ENCODE data around the gene ADRA2C.

The ADRA2C gene

DNA sequence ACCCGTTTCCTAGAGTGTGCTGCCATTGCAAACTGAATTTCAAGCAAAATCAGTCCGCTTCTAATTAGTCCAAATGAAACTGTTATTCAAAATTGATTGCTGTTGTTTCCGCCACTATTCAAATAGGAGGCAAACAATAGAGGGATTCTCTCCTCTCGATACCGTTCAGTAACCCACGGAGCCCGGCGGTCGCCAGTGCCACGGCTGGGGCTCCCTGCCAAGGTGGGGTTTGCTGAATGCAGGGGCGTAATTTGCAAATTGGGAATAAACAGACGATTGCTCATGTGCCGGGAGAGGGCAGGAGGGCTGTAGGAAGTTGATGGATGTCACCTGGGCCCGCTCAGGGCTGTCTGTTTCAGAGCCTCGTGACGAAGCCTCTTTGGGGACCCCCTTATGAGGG is 8.8 kb downstream of the ADRA2C start:
- no peak for DNase-seq (ENCODE audit: low read depth in 1 of 2, low spot score in 1 of 2)

- no peak for DNase-seq (ENCODE audit: low read depth in 1 of 2, low spot score in 1 of 2)
Measured at GRCh38 chr4:3775576-3775975, 9.4 kb downstream of the ADRA2C start.

GRCh38 chr4:3776166-3777032 is 10.2 kb downstream of the ADRA2C start:
- DNase-seq (ENCODE audit: low read depth in 1 of 2, low spot score in 1 of 2), result no peak

DNA sequence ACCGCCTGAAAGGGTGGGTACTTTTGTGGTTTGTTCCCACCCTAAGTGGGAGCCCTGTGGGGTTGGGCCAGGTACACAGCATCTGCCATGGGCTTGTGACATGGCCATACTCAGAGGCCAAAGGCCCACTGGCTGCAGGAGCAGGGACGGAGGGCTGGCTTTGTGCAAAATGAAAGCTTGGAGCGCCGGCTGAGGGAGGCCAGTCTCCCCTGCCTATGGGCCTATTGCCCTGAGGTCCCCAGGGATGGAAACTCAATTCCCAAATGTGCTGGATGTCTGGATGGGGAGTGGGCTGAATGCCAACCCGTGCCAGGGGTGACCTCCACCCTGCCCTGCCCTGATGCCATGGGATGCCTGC is 10.8 kb downstream of the ADRA2C start:
- DNase-seq (ENCODE audit: low read depth in 1 of 2, low spot score in 1 of 2), result no peak

DNA sequence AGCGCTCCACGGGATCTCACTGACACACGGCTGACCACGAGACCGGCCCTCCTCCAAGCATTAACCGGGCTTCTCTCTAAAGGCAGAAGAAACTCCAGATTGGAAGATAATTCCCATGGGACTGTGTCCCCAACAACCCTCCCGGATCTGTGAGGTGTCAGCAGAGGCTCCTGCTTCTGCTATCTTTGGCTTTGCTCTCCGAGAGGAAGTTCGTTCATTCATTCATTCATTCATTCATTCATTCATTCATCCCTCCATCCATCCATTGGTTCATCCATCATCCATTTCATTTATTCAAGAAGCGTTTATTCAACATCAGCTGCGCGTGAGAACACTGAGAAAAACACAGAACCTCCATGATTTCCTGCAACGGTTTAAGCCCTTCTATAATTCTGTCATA is 11.5 kb downstream of the ADRA2C start:
- no peak for DNase-seq (ENCODE audit: low read depth in 1 of 2, low spot score in 1 of 2)

GRCh38 chr4:3779509-3779908 is 13.3 kb downstream of the ADRA2C start:
- no peak for DNase-seq (ENCODE audit: low read depth in 1 of 2, low spot score in 1 of 2)

GRCh38 chr4:3780347-3781171 is 14.4 kb downstream of the ADRA2C start:
- no peak for DNase-seq (ENCODE audit: low read depth in 1 of 2, low spot score in 1 of 2)

GRCh38 chr4:3781193-3781886 is 15.2 kb downstream of the ADRA2C start:
- no peak for DNase-seq (ENCODE audit: low read depth in 1 of 2, low spot score in 1 of 2)

DNA sequence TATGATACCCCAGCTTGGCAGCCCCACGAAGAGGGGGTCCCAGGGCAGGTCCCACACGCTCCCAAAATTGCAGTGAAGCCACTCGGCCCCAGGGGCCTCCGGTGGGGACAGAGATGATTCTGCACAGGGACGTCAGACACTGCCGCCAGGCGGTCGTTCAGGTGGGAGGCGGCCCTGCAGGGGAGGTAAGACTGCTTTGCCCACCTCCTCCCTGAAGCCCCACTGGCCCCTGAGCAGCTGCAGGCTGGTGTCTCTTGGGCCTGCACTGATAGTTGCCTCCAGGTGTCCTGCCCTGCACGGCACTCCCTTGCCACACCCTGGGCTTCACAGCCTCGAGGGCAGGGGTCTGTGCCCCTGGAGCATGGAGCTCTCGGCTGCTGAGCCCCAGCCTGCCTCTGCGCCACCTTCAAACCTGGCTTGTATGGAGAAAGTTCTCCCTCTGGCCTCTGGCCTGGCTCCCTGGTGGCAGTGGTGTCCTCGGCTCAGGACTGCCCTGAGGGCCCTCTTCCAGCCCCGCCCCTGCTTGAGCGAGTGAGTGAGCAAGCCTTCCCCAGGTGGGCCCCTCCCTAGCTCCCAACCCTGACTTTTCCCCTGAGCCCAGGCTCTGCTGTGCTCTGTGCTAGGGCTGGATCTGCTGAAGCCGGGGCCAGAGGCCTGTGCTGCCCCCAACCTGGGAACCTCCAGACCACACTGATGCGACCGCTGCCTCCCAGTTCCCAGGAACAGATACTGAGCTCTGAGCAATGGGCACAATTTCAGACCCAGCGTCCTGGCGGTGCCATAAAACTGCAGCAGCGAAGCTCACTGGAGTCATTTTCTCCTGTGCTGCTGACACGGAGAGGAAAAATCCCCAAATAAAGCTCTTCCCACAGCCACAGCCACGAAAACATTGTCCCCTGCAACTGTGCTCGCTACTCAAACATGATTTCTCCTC is 16.1 kb downstream of the ADRA2C start:
- DNase-seq (ENCODE audit: low read depth in 1 of 2, low spot score in 1 of 2), result no peak

GRCh38 chr4:3783693-3784306 is 17.6 kb downstream of the ADRA2C start:
- DNase-seq (ENCODE audit: low read depth in 1 of 2, low spot score in 1 of 2), result no peak

DNA sequence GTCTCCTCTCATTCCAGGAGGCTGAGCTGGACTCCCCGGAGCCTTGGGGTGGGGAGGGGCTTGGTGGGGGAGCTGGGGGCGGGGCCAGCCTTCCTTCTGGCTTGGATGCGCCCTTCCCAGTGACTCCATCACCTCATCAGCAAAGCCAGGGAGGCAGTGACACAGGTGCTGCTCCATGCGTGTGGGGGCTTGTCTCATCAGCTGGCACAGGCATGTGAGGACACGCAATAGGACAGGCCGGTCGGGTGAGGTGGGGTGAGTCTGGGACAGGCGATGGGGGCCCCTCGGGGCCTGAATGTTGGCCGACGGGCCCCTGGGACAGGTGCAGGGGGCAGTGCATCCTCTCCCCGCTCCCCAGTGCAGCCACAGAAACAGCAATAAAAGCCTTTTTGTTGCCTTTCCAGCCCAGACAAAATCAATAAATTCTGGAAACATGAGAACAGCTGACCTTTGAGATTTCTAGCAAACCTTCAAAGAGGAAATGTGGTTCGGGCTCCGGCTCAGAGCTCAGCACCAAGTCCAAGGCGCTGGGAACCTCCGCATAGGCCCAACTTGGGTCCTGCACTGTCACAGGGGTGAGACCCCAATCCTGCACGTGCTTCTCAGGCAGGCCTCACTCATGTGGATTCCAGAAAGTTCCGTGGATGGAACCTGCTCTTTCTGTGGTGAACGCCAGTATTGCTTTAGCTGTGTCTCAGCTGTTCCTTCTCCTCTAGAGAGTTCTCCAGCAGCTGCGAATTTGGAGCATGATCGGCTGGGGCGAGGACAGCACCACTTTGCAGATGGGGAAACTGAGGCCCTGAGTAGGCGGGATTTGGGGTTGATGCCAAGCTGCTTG is 18.5 kb downstream of the ADRA2C start:
- no peak for DNase-seq (ENCODE audit: low read depth in 1 of 2, low spot score in 1 of 2)

DNA sequence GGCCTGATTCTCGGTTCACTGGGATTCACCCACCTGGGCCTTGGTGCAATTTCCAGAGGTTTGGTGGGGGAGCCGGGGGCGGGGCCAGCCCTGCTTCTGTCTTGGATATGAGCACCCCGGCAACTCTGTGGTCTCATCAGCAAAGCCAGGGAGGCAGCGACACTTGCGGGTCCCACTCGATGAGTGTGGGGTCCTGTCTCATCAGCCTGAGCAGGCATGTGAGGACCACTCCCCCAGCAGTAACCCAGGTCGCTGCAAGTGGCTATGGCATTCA is 19.0 kb downstream of the ADRA2C start:
- DNase-seq (ENCODE audit: low read depth in 1 of 2, low spot score in 1 of 2), result no peak

GRCh38 chr4:3786196-3786869 is 20.1 kb downstream of the ADRA2C start:
- no peak for DNase-seq (ENCODE audit: low read depth in 1 of 2, low spot score in 1 of 2)

- DNase-seq (ENCODE audit: low read depth in 1 of 2, low spot score in 1 of 2), result no peak
Measured at GRCh38 chr4:3787489-3788365, 21.5 kb downstream of the ADRA2C start.

- DNase-seq (ENCODE audit: low read depth in 1 of 2, low spot score in 1 of 2), result no peak
Measured at GRCh38 chr4:3788366-3788660, 22.1 kb downstream of the ADRA2C start.

DNA sequence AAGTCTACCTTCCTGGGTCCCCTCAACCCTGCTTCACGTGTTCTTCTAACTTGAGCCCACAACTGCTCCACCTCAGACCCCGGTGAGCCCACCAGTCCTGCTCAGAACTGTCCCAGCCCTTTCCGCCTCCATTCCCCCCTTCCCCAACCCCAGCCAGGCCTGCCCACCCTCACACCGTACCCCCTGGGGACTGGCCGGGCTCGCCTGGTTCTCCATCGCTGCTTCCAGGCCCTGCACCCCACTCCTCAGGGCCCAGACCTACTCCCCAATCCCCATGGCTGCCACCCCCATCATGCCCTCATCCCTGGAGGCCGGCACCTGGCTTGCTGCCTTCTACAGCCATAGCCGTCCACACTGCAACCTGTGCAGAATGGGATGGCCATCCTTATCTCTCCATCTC is 23.4 kb downstream of the ADRA2C start:
- no peak for DNase-seq (ENCODE audit: low read depth in 1 of 2, low spot score in 1 of 2)

GRCh38 chr4:3790006-3790561 is 23.9 kb downstream of the ADRA2C start:
- DNase-seq (ENCODE audit: low read depth in 1 of 2, low spot score in 1 of 2), result no peak

DNA sequence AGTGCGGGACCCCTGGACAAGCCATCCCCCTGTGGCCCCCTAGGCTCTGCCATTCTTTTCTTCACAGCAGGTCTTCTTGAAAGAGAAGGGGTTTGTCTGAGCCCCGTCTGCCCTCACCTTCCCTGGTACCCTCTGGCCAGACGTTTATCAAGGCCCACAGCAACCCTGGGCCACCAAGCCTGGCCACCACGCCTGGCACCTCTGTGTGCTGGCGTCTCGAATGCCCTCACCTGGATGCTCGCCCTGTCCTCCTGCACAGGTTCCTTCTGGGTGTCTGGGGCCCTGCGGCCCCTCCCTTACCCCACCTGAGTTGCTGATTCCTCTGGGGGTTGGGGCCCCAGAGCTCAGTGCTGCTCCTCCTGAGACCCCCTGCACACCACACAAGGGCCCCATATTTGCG is 25.1 kb downstream of the ADRA2C start:
- no peak for DNase-seq (ENCODE audit: low read depth in 1 of 2, low spot score in 1 of 2)

Data from stimulated activated CD4-positive, alpha-beta T cell treated with anti-CD3 and anti-CD28 coated beads, Interleukin-15, amount 100 ng/mL, for 1 hour (primary cell).